ENCODE measurements around the gene PSRC1.

Gene PSRC1

DNA sequence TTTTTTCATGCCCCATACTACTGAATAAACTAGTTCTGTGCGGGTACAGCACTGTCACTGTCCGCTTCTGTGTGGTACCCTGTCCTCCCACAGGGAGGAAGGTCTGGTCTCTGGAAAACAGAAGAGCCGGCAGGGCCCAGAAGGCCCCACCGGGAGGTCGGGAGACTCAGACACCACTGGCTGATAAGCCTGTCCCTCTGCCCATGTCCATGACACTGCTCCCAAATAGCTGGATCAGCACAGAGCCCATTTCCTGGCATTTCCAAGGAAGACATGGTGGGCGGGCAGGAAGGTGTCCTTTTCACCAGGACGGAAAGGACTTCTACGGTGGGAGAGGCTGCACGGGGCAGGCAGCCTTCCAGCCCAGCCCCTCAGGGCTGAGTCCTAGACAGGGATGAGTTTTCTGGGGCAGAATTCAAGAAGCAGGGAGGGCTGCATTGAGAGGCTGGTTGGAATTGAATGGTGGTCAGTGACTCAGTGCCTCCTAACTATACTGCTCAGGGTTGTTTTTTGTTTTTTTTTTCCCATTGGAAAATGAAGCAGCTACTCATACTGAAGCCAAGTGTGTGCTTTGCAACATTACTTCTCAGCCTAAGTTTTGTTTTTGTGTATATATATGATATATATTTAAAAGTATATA, 7.1 kb downstream of the PSRC1 start:
- no peak overlapping the region for H3K4me3 ChIP-seq (ENCODE audit: low read depth, low read length)
- DNase-seq (ENCODE audit: low read depth) = no peak
- TF ChIP-seq, protein P1, sequence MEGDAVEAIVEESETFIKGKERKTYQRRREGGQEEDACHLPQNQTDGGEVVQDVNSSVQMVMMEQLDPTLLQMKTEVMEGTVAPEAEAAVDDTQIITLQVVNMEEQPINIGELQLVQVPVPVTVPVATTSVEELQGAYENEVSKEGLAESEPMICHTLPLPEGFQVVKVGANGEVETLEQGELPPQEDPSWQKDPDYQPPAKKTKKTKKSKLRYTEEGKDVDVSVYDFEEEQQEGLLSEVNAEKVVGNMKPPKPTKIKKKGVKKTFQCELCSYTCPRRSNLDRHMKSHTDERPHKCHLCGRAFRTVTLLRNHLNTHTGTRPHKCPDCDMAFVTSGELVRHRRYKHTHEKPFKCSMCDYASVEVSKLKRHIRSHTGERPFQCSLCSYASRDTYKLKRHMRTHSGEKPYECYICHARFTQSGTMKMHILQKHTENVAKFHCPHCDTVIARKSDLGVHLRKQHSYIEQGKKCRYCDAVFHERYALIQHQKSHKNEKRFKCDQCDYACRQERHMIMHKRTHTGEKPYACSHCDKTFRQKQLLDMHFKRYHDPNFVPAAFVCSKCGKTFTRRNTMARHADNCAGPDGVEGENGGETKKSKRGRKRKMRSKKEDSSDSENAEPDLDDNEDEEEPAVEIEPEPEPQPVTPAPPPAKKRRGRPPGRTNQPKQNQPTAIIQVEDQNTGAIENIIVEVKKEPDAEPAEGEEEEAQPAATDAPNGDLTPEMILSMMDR (IDR thresholded peaks at IDR 0.05; ENCODE audit: control insufficient read depth, extremely low read depth, insufficient read depth) = no peak

DNA sequence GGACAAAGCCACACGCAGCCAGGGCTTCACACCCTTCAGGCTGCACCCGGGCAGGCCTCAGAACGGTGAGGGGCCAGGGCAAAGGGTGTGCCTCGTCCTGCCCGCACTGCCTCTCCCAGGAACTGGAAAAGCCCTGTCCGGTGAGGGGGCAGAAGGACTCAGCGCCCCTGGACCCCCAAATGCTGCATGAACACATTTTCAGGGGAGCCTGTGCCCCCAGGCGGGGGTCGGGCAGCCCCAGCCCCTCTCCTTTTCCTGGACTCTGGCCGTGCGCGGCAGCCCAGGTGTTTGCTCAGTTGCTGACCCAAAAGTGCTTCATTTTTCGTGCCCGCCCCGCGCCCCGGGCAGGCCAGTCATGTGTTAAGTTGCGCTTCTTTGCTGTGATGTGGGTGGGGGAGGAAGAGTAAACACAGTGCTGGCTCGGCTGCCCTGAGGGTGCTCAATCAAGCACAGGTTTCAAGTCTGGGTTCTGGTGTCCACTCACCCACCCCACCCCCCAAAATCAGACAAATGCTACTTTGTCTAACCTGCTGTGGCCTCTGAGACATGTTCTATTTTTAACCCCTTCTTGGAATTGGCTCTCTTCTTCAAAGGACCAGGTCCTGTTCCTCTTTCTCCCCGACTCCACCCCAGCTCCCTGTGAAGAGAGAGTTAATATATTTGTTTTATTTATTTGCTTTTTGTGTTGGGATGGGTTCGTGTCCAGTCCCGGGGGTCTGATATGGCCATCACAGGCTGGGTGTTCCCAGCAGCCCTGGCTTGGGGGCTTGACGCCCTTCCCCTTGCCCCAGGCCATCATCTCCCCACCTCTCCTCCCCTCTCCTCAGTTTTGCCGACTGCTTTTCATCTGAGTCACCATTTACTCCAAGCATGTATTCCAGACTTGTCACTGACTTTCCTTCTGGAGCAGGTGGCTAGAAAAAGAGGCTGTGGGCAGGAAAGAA, 8.1 kb downstream of the PSRC1 start:
- no peak for DNase-seq (ENCODE audit: low read depth)
- TF ChIP-seq, protein P1 (IDR thresholded peaks at IDR 0.05; ENCODE audit: control insufficient read depth, extremely low read depth, insufficient read depth) = no peak

GRCh38 chr1:109273570-109274288, 9.2 kb downstream of the PSRC1 start:
- H3K4me3 ChIP-seq (ENCODE audit: low read depth, low read length) = no peak overlapping the region
- TF ChIP-seq, protein P1 (IDR thresholded peaks at IDR 0.05; ENCODE audit: control insufficient read depth, extremely low read depth, insufficient read depth) = no peak
- no peak for DNase-seq (ENCODE audit: low read depth)

More for the DNA sequence above, 8.1 kb downstream of the PSRC1 start:
- H3K4me3 ChIP-seq (ENCODE audit: low read depth, low read length) = no peak overlapping the region

DNA sequence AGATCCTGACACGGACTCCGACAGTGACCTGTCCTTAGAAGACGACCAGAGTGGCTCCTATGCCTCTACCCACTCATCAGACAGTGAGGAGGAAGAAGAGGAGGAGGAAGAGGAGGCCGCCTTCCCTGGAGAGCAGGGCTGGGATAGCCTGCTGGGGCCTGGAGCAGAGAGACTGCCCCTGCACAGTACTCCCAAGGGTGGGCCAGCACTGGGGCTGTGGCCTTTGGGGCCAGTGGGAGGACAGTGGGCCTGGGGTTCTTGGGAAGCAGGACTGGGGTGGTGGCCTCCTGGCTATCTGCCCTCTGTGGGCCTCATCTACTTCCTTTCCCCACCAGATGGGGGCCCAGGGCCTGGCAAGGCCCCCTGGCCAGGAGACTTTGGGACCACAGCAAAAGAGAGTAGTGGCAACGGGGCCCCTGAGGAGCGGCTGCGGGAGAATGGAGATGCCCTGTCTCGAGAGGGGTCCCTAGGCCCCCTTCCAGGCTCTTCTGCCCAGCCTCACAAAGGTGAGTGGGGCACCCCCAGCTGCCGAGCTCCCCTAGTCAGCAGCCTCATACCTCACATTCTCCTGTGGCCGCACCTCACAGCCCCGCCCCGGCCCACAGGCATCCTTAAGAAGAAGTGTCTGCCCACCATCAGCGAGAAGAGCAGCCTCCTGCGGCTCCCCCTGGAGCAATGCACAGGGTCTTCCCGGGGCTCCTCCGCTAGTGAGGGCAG, 10.0 kb downstream of the PSRC1 start:
- DNase-seq (ENCODE audit: low read depth) = no peak
- H3K4me3 ChIP-seq (ENCODE audit: low read depth, low read length) = no peak overlapping the region
- TF ChIP-seq, protein P1 (IDR thresholded peaks at IDR 0.05; ENCODE audit: control insufficient read depth, extremely low read depth, insufficient read depth) = no peak

DNA sequence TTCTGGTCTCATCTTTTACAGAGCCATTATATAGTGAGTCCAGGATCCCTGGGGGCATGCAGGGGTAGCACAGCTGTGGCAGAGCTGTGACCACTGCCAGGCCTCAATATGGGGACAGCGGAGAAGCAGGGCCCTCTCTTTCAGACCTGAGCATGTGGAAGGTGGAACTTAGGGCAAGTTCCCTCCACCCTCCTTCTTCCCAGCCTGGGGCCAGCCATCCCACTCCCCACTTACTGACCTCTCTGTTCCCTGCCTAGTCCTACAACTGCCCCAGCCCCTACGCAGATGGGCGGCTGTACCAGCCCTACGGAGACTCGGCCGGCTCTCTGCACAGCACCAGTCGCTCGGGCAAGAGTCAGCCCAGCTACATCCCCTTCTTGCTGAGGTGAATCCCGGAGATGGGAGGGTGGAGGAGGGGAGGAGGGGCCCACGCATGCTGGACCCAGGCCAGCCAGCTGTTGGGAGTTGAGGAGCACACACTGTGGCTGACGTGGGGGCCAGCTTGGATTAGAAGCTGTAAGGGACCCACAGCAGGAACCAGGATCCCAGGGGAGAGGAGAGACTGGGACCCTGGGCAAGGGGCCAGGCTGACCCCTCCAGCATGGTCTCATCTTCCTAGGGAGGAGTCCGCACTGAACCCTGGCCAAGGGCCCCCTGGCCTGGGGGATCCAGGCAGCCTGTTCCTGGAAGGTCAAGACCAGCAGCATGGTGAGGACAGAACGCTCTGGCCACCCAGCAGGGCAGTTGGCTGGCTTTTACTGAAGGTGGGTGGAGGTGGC, 10.7 kb downstream of the PSRC1 start:
- TF ChIP-seq, protein P1 (IDR thresholded peaks at IDR 0.05; ENCODE audit: control insufficient read depth, extremely low read depth, insufficient read depth) = no peak
- no peak for DNase-seq (ENCODE audit: low read depth)
- H3K4me3 ChIP-seq (ENCODE audit: low read depth, low read length) = no peak overlapping the region

- DNase-seq (ENCODE audit: low read depth) = no peak
- TF ChIP-seq, protein P1 (IDR thresholded peaks at IDR 0.05; ENCODE audit: control insufficient read depth, extremely low read depth, insufficient read depth) = no peak
- H3K4me3 ChIP-seq (ENCODE audit: low read depth, low read length) = no peak overlapping the region
Measured at GRCh38 chr1:109271458-109271857, 11.5 kb downstream of the PSRC1 start.

All from LNCaP clone FGC (cell line).